Measurements from ENCODE around the gene SLC29A4.
"Not testable (repeated sequence)": the region's sequence is repeated elsewhere in the genome, so short reads cannot be mapped to it uniquely, and the experiment has no call there.

Gene SLC29A4

DNA sequence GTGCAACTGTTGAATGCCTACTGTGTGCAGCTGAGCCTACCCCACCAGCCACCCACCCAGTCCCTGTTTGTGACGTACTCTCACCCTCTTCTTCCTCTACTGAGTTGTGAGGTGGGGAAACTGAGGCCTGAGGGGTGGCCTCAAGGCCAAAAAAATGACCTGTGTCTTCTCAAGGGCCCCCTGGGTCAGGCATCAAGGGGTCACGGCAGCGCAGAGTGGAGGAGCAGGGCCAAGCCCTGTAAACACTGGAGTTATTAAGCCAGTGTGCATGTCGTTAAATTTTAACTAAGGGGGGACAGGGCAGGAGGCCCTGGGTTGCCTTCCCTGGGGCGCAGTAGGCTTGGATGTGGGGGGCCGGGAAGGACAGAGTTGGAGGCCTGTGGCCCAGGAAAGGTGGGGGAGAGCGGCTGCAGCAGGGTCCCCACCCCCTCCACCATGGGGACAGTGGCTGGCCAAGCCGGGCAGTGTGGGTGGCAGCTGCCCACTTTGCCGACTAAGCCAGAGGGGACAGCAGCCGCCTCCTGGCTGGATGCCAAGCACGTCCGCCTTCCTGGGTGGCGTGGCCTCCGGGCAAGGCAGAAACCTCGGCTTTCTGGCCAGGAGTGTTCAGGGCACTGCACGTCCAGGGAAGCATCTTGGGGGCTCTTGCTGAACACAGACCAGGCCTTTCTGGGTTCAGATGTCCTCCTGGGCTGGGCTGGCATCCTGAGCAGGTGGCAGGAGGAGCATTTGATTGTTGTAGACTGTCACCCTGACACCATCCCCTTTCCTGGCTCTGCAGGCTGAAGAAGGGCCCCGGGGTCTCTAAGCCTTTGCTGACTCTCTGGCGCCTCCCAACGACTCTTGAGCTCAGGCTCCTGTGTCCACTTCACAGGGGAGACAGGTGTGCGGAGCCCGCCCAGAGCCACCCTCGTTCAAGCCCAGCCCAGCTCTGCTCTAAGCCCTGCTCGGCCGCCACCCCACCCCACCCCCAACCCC is 1.9 kb downstream of the SLC29A4 start:
- ATAC-seq, result no peak

DNA sequence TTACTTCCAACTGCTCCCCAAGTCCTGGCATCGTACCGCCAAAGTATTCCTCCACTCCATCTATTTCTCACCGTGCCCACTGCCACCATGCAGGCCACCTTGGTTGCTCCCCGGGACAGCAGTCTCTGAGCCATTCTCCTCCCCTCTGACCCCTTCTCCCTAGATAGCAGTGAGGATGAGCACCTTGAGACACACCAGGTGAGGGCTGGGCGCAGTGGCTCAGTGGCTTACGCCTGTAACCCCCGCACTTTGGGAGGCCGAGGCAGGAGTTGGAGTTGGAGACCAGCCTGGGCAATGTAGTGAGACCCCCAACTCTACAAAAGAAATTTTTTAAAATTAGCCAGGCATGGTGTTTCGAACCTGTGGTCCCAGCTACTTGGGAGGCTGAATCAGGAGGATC is 4.2 kb downstream of the SLC29A4 start:
- no peak overlapping the region for H3K27ac Mint-ChIP-seq
- no peaks in the 10 kb centered on the region for H3K4me1 Mint-ChIP-seq
- DNase-seq (ENCODE audit: low spot score in 2 of 2), result no peak
- no peaks in the 10 kb centered on the region for H3K36me3 Mint-ChIP-seq
- H3K9me3 Mint-ChIP-seq, result no peaks in the 10 kb centered on the region
- no peak overlapping the region for H3K4me3 Mint-ChIP-seq
- ATAC-seq, result no peak

More for the DNA sequence above, 1.9 kb downstream of the SLC29A4 start:
- Mint-ChIP-seq H3K4me1 (no peaks in the 10 kb centered on the region), H3K9me3 (no peaks in the 10 kb centered on the region), H3K36me3 (no peaks in the 10 kb centered on the region), H3K4me3 (peak overlapping the region; percentile 19), H3K27ac (no peak overlapping the region)
- no peak for DNase-seq (ENCODE audit: low spot score in 2 of 2)

DNA sequence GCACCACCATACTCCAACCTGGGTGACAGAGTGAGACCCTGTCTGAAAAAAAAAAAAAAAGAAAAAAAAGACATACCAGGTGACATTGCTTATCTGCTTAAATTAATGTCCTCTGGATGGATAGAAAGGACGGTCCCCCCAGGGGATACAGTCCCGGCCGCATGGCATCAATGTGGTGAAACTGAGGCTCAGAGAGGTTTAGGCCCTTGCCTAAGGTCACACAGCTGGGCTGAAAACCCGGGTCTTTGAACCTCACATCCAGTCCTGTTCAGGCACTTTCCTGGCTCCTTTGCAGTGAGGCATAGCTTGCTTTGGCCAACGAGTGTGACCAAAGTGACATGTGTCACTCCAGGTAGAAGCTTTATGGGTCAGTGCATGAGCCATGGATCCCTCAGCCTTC is 4.6 kb downstream of the SLC29A4 start:
- not testable (repeated sequence) for DNase-seq (ENCODE audit: low spot score in 2 of 2)

DNA sequence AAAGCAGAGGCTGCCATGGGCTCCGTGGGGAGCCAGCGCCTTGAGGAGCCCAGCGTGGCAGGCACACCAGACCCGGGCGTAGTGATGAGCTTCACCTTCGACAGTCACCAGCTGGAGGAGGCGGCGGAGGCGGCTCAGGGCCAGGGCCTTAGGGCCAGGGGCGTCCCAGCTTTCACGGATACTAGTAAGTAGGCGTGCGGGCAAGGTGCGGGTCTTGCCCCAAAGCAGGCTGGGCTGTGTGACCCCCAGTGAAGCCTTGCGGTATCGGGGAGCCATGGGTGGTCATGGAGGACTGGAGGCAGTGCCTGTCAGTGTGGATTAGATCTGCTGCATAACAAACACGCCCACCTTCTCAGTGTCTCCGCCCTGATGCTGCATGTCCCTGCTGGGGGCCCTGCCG is 5.1 kb downstream of the SLC29A4 start:
- ATAC-seq, result no peak
- H3K36me3 Mint-ChIP-seq, result no peaks in the 10 kb centered on the region

More for the DNA sequence above, 4.6 kb downstream of the SLC29A4 start:
- not testable (repeated sequence) for H3K4me3 Mint-ChIP-seq, H3K36me3 Mint-ChIP-seq, H3K9me3 Mint-ChIP-seq, H3K27ac Mint-ChIP-seq, ATAC-seq, H3K4me1 Mint-ChIP-seq

DNA sequence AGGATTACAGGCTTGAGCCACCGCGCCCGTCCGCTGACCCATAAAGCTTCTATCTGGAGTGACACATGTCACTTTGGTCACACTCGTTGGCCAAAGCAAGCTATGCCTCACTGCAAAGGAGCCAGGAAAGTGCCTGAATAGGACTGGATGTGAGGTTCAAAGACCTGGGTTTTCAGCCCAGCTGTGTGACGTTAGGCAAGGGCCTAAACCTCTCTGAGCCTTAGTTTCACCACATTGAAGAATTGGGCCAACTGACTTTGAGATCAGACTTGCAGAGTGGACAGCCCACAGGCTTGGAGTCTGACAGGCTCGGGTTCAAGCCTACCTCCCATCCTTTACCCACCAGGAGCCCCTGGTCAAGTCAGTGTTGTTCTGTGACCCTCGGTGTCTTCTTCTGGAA is 5.8 kb downstream of the SLC29A4 start:
- H3K27ac Mint-ChIP-seq, result not testable (repeated sequence)

More for the DNA sequence above, 5.1 kb downstream of the SLC29A4 start:
- Mint-ChIP-seq H3K9me3 (no peaks in the 10 kb centered on the region), H3K4me1 (no peaks in the 10 kb centered on the region), H3K4me3 (no peak overlapping the region), H3K27ac (no peak overlapping the region)
- no peak for DNase-seq (ENCODE audit: low spot score in 2 of 2)

DNA sequence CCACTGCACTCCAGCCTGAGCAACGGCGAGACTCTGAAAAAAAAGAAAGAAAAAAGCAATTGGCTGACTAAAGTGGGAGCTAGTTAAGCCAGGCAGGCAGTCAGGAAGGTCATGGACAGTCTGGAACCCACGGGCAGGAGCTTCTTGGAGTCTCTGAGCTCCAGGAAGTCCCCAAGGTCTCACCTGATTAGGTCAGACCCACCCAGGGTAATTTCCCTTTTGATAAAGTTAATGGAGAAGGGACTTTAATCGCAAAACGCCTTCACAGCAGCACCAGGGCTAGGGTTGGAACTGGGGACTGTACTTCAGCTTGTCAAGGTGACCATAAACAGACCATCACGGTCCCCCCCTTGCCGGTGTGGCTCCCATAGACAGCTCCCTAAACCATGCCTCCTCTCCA is 6.6 kb downstream of the SLC29A4 start:
- DNase-seq (ENCODE audit: low spot score in 2 of 2) (no peak), ATAC-seq (no peak)
- H3K36me3 Mint-ChIP-seq, result no peaks in the 10 kb centered on the region
- H3K4me3 Mint-ChIP-seq, result no peak overlapping the region
- H3K27ac Mint-ChIP-seq, result no peak overlapping the region
- no peaks in the 10 kb centered on the region for H3K4me1 Mint-ChIP-seq
- H3K9me3 Mint-ChIP-seq, result no peaks in the 10 kb centered on the region

More for the DNA sequence above, 5.8 kb downstream of the SLC29A4 start:
- not testable (repeated sequence) for H3K9me3 Mint-ChIP-seq; ATAC-seq; H3K4me3 Mint-ChIP-seq; H3K4me1 Mint-ChIP-seq; H3K36me3 Mint-ChIP-seq; DNase-seq (ENCODE audit: low spot score in 2 of 2)

DNA sequence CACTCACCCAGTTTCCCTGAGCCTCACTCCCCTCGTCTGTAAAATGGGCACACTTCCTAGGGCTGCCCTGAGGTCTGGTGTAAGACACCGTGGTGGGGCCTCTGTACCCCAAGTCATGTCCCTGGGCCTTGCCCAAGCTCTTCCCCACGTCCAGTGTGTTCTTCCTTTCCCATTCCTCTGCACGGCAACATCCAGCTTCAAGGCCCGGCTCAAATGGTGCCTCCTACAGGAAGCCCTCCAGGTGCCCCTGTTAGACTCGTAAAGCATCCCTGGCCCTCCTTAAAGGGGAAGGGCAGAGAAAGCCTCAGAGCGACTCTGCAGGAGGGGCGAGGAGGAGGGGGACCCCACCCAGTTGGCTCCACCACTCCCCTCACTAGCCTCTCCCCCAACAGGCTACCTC is 8.6 kb downstream of the SLC29A4 start:
- DNase-seq (ENCODE audit: low spot score in 2 of 2), result no peak
- H3K4me3 Mint-ChIP-seq, result no peak overlapping the region
- no peaks in the 10 kb centered on the region for H3K36me3 Mint-ChIP-seq
- H3K4me1 Mint-ChIP-seq, result peaks cover 5% of the 10 kb centered on the region
- no peak for ATAC-seq
- no peaks in the 10 kb centered on the region for H3K9me3 Mint-ChIP-seq
- no peak overlapping the region for H3K27ac Mint-ChIP-seq

DNA sequence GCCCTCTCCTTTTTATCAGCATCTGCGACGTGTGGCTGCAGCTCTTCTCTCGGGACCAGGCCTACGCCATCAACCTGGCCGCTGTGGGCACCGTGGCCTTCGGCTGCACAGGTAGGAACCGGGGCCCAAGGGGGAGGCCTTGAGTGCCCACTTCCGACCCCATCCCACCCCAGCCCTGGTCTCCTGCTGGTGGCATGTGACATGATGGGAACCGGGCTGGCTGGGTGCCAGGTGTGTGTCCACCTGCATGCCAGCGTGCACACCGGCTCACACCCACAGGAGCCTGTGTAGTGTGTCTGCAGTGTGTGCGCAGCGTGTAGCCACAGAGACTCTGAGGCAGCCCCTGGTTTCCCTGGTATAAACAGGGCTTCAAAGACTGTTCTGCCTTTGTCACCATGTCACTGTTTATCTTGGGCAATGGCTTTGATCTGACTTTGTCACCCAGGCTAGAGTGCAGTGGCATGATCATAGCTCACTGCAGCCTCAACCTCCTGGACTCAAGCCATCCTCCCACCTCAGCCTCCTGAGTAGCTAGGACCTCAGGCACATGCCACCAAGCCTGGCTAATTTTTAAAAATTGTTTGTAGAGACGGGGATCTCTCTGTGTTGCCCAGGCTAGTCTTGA is 9.1 kb downstream of the SLC29A4 start:
- not testable (repeated sequence) for H3K4me1 Mint-ChIP-seq; DNase-seq (ENCODE audit: low spot score in 2 of 2); H3K9me3 Mint-ChIP-seq; H3K36me3 Mint-ChIP-seq; H3K27ac Mint-ChIP-seq; ATAC-seq; H3K4me3 Mint-ChIP-seq

DNA sequence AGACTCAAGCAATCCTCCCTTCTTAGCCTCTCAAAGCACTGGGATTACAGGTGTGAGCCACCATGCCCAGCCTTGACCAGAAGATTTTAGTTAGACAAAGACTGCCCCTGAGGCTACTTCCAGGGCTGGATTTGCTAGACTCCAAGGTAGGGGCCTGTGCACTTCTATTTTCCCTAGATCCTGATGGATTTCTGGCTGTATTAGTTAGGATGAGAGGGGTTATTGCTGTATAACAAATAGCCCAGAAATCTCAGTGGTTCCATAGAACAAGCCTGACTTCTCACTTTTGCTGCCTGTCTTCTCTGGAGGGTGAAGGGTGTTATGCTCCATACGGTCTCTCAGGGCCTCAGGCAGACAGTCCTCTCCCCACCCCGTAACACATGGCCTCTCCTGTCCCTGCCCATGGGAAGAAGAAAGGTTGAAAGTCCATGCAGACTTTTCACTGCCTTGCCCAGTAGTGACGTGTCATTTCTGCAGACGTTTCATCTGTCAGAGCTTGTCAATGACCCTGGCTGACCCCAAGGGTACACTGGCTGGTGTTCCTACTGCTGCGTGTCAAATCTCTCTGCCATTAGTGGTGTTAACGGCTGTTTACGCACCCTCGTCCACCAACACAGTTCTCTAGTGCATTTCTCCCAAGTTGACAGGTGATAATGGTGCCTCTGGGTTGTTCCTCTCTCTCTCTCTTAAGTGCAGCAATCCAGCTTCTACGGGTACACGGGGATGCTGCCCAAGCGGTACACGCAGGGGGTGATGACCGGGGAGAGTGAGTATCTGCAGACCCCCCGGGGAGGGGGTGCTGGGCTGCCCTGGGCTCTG is 11.6 kb downstream of the SLC29A4 start:
- ATAC-seq (no peak), DNase-seq (ENCODE audit: low spot score in 2 of 2) (no peak)
- Mint-ChIP-seq H3K27ac (no peak overlapping the region), H3K4me1 (peaks cover 23% of the 10 kb centered on the region), H3K36me3 (peaks cover 7% of the 10 kb centered on the region), H3K9me3 (no peaks in the 10 kb centered on the region), H3K4me3 (no peak overlapping the region)

DNA sequence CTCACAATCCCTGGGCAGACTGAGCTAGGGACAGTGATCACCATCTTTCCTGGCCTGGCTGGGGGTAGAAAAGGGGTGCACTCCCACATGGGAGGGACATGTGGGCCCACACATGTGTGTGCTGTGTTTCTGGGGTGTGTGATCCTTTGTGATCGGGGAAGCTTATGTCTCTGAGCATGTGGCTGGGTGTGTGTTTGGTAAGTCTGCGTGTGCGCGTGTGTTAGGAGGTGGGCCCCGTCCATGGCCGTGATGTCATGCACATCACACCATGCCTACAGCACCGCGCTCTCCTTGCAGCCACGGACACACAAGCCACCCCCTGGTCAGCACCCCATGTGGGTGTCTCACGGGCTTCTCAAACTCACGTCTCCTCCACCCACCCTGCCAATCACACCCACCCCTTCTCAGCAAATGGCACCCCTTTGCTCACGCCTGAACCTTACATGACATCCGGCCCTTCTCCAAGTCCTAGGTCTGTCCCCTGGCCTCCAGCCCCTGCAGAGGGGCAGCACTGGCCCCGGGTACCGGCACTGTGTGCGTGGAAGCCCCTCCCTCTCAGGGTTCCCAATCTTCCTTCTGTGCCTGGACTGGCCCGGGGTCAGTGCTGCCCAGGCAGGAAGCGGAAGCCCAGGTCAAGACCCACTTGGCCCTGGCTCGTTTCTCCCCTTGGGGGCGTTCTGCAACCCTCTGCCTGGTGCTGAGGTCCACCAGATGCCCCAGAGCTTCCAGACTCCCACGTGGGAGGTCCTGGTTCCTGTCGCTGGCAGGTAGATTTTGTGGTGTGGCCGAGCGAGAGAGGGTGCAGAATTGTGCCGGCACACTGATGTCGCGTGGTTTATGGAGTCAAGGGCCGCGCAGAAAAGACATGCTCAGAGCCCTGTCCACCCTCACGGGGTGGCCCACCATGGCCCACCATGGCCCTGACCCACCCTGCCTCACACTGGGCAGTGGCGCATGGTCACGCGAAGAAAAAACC is 12.6 kb downstream of the SLC29A4 start:
- Mint-ChIP-seq H3K4me3 (peak overlapping the region; percentile 93), H3K4me1 (peaks cover 23% of the 10 kb centered on the region), H3K27ac (no peak overlapping the region), H3K9me3 (no peaks in the 10 kb centered on the region), H3K36me3 (peaks cover 7% of the 10 kb centered on the region)
- DNase-seq (ENCODE audit: low spot score in 2 of 2), result no peak
- no peak for ATAC-seq

DNA sequence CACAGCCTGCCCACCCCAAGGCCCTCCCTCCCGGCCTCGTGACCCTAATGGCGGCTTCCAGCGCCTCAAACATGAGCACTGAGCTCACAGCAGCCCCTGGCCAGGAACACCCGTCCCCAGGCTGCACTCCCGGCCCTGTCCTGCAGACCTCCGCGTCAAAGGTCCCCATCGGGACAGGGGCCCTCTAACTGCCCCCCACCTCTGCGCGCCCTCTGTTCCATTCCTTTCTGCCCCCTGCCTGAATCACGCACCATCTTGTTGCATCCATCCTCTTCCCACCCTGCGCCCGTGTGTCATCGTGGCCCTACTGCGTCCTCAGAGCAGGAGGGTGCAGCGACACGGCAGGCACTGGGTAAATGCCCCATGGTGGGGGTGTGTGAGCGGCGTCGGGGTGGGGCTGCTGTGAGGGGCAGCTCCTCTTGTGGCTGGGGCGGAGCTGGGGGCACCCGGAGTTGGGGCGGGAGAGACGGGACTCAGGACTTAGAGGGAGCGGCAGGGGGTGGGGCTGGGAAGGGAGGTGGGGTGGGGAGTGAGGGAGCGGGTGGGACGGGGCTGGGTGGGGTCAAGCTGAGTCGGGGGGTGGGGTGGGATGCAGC is 13.4 kb downstream of the SLC29A4 start:
- no peaks in the 10 kb centered on the region for H3K9me3 Mint-ChIP-seq
- peak; percentile 23 for ATAC-seq
- H3K36me3 Mint-ChIP-seq, result peaks cover 7% of the 10 kb centered on the region
- DNase-seq (ENCODE audit: low spot score in 2 of 2), result no peak
- peak overlapping the region; percentile 93 for H3K4me3 Mint-ChIP-seq
- H3K4me1 Mint-ChIP-seq, result peaks cover 23% of the 10 kb centered on the region
- H3K27ac Mint-ChIP-seq, result peak overlapping the region; percentile 37

DNA sequence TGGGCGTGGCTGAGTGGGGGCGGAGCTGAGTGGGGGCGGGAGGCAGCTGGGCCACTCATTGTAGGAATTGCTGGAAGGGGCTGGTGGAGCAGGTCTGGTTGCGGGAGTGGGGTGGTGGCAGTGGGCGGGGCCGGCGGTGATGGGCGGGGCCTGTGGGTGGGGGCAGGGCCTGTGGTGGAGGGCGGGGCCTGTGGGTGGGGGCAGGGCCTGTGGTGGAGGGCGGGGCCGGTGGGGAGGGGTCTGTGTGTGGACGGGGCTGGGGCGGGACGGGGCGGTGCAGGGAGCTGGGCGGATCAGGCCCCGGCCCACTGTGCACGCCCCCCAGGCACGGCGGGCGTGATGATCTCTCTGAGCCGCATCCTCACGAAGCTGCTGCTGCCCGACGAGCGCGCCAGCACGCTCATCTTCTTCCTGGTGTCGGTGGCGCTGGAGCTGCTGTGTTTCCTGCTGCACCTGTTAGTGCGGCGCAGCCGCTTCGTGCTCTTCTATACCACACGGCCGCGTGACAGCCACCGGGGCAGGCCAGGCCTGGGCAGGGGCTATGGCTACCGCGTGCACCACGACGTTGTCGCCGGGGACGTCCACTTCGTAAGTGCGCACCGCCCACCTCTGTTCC is 14.0 kb downstream of the SLC29A4 start:
- peaks cover 23% of the 10 kb centered on the region for H3K4me1 Mint-ChIP-seq
- peak overlapping the region; percentile 93 for H3K4me3 Mint-ChIP-seq
- H3K27ac Mint-ChIP-seq, result peak overlapping the region; percentile 88
- peaks cover 7% of the 10 kb centered on the region for H3K36me3 Mint-ChIP-seq
- DNase-seq (ENCODE audit: low spot score in 2 of 2) (peak; percentile 49 to 56), ATAC-seq (peak; percentile 89)
- no peaks in the 10 kb centered on the region for H3K9me3 Mint-ChIP-seq

DNA sequence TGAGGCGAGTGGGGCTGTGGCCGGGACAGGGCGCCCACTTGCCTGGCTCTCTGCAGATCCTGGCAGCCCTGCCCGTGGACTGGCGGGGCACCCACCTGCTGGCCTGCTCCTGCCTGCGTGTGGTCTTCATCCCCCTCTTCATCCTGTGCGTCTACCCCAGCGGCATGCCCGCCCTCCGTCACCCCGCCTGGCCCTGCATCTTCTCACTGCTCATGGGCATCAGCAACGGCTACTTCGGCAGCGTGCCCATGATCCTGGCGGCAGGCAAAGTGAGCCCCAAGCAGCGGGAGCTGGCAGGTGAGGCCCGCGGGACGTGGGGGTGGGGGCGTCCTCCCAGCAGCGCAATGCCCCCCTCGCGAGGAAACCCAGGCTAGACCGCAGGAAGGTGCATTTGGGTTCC is 17.6 kb downstream of the SLC29A4 start:
- DNase-seq (ENCODE audit: low spot score in 2 of 2), result no peak
- Mint-ChIP-seq H3K4me1 (peaks cover 23% of the 10 kb centered on the region), H3K4me3 (no peak overlapping the region), H3K27ac (no peak overlapping the region), H3K36me3 (peaks cover 7% of the 10 kb centered on the region), H3K9me3 (no peaks in the 10 kb centered on the region)
- ATAC-seq, result no peak

DNA sequence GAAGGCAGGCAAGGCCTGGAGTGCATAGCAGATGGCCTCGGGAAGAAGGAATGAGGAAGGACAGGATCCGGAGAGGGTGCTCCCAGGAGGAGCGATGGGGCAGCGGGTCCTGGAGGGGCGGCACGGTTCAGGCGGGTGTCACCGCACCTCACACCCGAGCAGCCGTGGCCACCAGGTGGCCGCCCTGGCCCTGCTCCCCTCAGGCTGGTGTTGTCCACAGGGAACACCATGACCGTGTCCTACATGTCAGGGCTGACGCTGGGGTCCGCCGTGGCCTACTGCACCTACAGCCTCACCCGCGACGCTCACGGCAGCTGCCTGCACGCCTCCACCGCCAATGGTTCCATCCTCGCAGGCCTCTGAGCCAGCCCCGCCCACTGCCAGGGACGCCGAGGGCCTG is 19.8 kb downstream of the SLC29A4 start:
- H3K4me3 Mint-ChIP-seq, result no peak overlapping the region
- no peaks in the 10 kb centered on the region for H3K9me3 Mint-ChIP-seq
- peaks cover 7% of the 10 kb centered on the region for H3K4me1 Mint-ChIP-seq
- peak; percentile 27 for ATAC-seq
- DNase-seq (ENCODE audit: low spot score in 2 of 2), result no peak
- H3K36me3 Mint-ChIP-seq, result no peaks in the 10 kb centered on the region
- H3K27ac Mint-ChIP-seq, result no peak overlapping the region

Data from stimulated activated effector memory CD8-positive, alpha-beta T cell treated with anti-CD3 and anti-CD28 coated beads, Interleukin-12 subunit alpha, Interleukin-12 subunit beta, amount 100 ng/mL, for 72 hours (primary cell).